ENCODE results near the gene MICAL2. TPM values are rescaled to one million over a fixed set of nuclear protein-coding genes. Genes with fewer than 3 reads are reported as not detected.

MICAL2 gene
- total and polyA plus RNA-seq, 2 of the 13 experiments (the other 11 are each of a cell fraction or from before 2014, with no cell fraction given), result 0.78 to 1.1 TPM

DNA sequence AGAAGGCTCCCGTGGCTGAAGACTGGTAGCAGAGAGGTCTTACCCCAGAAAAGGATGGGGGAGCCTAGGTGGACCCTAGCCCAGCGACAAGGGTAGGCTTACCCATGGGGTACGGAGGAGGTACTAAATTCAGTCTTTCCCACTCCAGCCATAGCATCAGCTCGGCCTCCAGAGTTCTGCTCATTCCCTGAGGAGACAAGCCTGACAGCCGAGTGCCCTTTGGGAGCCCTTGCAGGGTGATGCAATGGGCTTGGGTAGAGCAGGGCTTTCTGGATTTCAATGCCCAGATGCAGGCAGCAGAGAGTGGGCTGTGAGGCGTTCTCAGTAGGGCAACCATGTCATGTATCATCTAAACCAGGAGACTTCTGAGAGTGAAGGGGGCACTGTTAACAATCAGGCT is 124.7 kb downstream of the MICAL2 start:
- Histone ChIP-seq H3K4me3 (replicated peaks in 1 of 3; ENCODE audit: insufficient read depth in 1 of 3, low read depth in 2 of 3, low read length in 3 of 3) (no peak overlapping the region), H4K20me1 (ENCODE audit: insufficient read depth, low read length) (no peaks in the 10 kb centered on the region), H3K79me2 (ENCODE audit: insufficient read depth, low read length) (no peaks in the 10 kb centered on the region), H3K27ac (ENCODE audit: extremely low read length, insufficient read depth, low read length) (no peak overlapping the region), H3K9me3 (ENCODE audit: low read length) (no peaks in the 10 kb centered on the region), H3K4me1 (ENCODE audit: insufficient read depth, low read length) (peaks cover 26% of the 10 kb centered on the region), H3K36me3 (replicated peaks in 1 of 2; ENCODE audit: control insufficient read depth in 1 of 2, insufficient read depth in 2 of 2, low read length in 2 of 2) (no peaks in the 10 kb centered on the region), H3K4me2 (ENCODE audit: low read depth, low read length) (no peak overlapping the region), H2AFZ (ENCODE audit: low read length) (no peak overlapping the region), H3K9ac (ENCODE audit: insufficient read depth, low read depth, low read length) (no peak overlapping the region), H3K27me3 (ENCODE audit: control insufficient read depth in 1 of 2, insufficient read depth in 2 of 2, low read length in 2 of 2) (no peaks in the 10 kb centered on the region)
- ATAC-seq (no peak), DNase-seq (ENCODE audit: low spot score) (no peak), FAIRE-seq (no peak)
- no TSS peak for BruUV-seq (replicated peaks)
- in situ Hi-C loops (cut with HindIII; ENCODE audit: extremely low pct_ligation_motif_present, low pct_unique_long_range_greater_than_20kb), result loop anchor here (5.0 to 10.0 kb wide), 2 partner anchors 120 to 188 kb away; partner anchors contain the start of gene MICAL2
- CTCF ChIA-PET (ENCODE audit: low intra/inter-chr PET ratio, low total read pairs), result interaction anchor here (1.5 to 3.0 kb wide), 5 partner anchors 47 to 191 kb away, joined by 8 to 57 read pairs (median 10); no protein-coding TSS in a partner anchor
- POLR2A ChIA-PET, result no interaction called here
- 78% methylated on average over 4 of the region's 6 CpGs for WGBS (ENCODE audit: low lambda C conversion rate)
- intact Hi-C loops (cut with micrococcal nuclease; ENCODE audit: unreplicated experiment), result loop anchor here (5.0 to 10.0 kb wide), 4 partner anchors 70 to 300 kb away; no protein-coding TSS in a partner anchor
- TF ChIP-seq CEBPB (IDR thresholded peaks at IDR 0.05; ENCODE audit: borderline replicate concordance, low read depth, low read length) (peak; percentile 8; the same call in 1 of the 2 replicates), YEATS2 (CRISPR knock-in tag; IDR thresholded peaks at IDR 0.05; ENCODE audit: borderline replicate concordance) (no peak)
- TF ChIP-seq, protein P1, sequence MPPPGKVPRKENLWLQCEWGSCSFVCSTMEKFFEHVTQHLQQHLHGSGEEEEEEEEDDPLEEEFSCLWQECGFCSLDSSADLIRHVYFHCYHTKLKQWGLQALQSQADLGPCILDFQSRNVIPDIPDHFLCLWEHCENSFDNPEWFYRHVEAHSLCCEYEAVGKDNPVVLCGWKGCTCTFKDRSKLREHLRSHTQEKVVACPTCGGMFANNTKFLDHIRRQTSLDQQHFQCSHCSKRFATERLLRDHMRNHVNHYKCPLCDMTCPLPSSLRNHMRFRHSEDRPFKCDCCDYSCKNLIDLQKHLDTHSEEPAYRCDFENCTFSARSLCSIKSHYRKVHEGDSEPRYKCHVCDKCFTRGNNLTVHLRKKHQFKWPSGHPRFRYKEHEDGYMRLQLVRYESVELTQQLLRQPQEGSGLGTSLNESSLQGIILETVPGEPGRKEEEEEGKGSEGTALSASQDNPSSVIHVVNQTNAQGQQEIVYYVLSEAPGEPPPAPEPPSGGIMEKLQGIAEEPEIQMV (CRISPR knock-in tag; IDR thresholded peaks at IDR 0.05; ENCODE audit: low read depth), result no peak

DNA sequence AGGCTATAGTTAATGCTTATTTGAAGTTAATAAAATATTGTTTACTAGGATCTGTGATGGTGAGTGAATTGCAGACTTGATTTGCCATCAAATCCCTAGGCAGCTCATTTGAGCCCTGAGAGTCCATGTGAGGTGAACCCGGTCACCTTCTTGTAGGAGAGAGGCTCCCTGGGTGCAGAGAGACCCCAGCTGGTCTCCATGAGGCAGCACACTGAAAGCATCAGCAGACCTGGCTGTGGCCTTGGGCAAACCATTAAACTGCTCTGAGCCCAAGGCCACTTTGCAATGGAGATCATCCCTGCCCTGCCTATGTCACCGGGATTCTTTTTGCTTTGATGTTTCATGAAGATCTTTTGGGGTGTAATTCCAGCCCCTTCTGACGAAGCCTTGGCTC is 125.2 kb downstream of the MICAL2 start:
- peak; percentile 75 for FAIRE-seq
- TF ChIP-seq ZNF350 (CRISPR knock-in tag; IDR thresholded peaks at IDR 0.05; ENCODE audit: borderline replicate concordance, low read depth) (0 out of 2 replicates have a peak, but pooled peaks have one; percentile 32), ZNF644 (CRISPR knock-in tag; IDR thresholded peaks at IDR 0.05; ENCODE audit: low read depth) (0 out of 2 replicates have a peak, but pooled peaks have one; percentile 38), ZNF564 (CRISPR knock-in tag; IDR thresholded peaks at IDR 0.05) (no peak), MTF1 (CRISPR knock-in tag; IDR thresholded peaks at IDR 0.05) (no peak), SPEN (CRISPR knock-in tag; IDR thresholded peaks at IDR 0.05; ENCODE audit: low read depth) (0 out of 2 replicates have a peak, but pooled peaks have one; percentile 14), SIN3B (IDR thresholded peaks at IDR 0.05; ENCODE audit: low read length) (no peak), SUZ12 (IDR thresholded peaks at IDR 0.05; ENCODE audit: low read depth, low read length) (no peak), MYC (CRISPR knock-in tag; IDR thresholded peaks at IDR 0.05; ENCODE audit: borderline replicate concordance) (no peak), RXRA (CRISPR knock-in tag; IDR thresholded peaks at IDR 0.05) (no peak), SETDB1 (CRISPR knock-in tag; IDR thresholded peaks at IDR 0.05; ENCODE audit: borderline replicate concordance) (no peak)
- TF ChIP-seq, protein P2, sequence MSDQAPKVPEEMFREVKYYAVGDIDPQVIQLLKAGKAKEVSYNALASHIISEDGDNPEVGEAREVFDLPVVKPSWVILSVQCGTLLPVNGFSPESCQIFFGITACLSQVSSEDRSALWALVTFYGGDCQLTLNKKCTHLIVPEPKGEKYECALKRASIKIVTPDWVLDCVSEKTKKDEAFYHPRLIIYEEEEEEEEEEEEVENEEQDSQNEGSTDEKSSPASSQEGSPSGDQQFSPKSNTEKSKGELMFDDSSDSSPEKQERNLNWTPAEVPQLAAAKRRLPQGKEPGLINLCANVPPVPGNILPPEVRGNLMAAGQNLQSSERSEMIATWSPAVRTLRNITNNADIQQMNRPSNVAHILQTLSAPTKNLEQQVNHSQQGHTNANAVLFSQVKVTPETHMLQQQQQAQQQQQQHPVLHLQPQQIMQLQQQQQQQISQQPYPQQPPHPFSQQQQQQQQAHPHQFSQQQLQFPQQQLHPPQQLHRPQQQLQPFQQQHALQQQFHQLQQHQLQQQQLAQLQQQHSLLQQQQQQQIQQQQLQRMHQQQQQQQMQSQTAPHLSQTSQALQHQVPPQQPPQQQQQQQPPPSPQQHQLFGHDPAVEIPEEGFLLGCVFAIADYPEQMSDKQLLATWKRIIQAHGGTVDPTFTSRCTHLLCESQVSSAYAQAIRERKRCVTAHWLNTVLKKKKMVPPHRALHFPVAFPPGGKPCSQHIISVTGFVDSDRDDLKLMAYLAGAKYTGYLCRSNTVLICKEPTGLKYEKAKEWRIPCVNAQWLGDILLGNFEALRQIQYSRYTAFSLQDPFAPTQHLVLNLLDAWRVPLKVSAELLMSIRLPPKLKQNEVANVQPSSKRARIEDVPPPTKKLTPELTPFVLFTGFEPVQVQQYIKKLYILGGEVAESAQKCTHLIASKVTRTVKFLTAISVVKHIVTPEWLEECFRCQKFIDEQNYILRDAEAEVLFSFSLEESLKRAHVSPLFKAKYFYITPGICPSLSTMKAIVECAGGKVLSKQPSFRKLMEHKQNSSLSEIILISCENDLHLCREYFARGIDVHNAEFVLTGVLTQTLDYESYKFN (CRISPR knock-in tag; conservative IDR thresholded peaks at IDR 0.05), result 0 out of 2 replicates have a peak, but pooled peaks have one; percentile 21

More for the DNA sequence above, 125.2 kb downstream of the MICAL2 start:
- H3K4me2 ChIP-seq (ENCODE audit: low read depth, low read length), result peak overlapping the region; percentile 33; the same call in 1 of the 2 replicates
- no peak overlapping the region for H3K9ac ChIP-seq (ENCODE audit: insufficient read depth, low read depth, low read length)
- no TSS peak for BruUV-seq (replicated peaks)
- WGBS (ENCODE audit: low lambda C conversion rate), result 25% methylated on average over 2 of the region's 3 CpGs
- in situ Hi-C loops (cut with HindIII; ENCODE audit: extremely low pct_ligation_motif_present, low pct_unique_long_range_greater_than_20kb) (loop anchor here (5.0 to 10.0 kb wide), 2 partner anchors 121 to 188 kb away; partner anchors contain the start of gene MICAL2), intact Hi-C loops (cut with micrococcal nuclease; ENCODE audit: unreplicated experiment) (loop anchor here (5.0 to 10.0 kb wide), 4 partner anchors 71 to 301 kb away; no protein-coding TSS in a partner anchor)
- ChIA-PET CTCF (ENCODE audit: low intra/inter-chr PET ratio, low total read pairs) (interaction anchor here (1.4 to 3.0 kb wide), 6 partner anchors 46 to 191 kb away, joined by 3 to 57 read pairs (median 9); partner anchors contain the start of gene MICAL2), POLR2A (no interaction called here)
- no peak overlapping the region for H3K27ac ChIP-seq (ENCODE audit: extremely low read length, insufficient read depth, low read length)
- no peaks in the 10 kb centered on the region for H3K79me2 ChIP-seq (ENCODE audit: insufficient read depth, low read length)
- peak; percentile 95 for ATAC-seq
- H4K20me1 ChIP-seq (ENCODE audit: insufficient read depth, low read length), result no peaks in the 10 kb centered on the region
- no peaks in the 10 kb centered on the region for H3K27me3 ChIP-seq (ENCODE audit: control insufficient read depth in 1 of 2, insufficient read depth in 2 of 2, low read length in 2 of 2)
- DNase-seq (ENCODE audit: low spot score), result peak; percentile 69
- no peak overlapping the region for H2AFZ ChIP-seq (ENCODE audit: low read length)
- no peaks in the 10 kb centered on the region for H3K36me3 ChIP-seq (replicated peaks in 1 of 2; ENCODE audit: control insufficient read depth in 1 of 2, insufficient read depth in 2 of 2, low read length in 2 of 2)
- no peaks in the 10 kb centered on the region for H3K9me3 ChIP-seq (ENCODE audit: low read length)
- H3K4me1 ChIP-seq (ENCODE audit: insufficient read depth, low read length), result peaks cover 26% of the 10 kb centered on the region
- H3K4me3 ChIP-seq (replicated peaks in 1 of 3; ENCODE audit: insufficient read depth in 1 of 3, low read depth in 2 of 3, low read length in 3 of 3), result no peak overlapping the region
